Thymus (tissue), 11 donors: ENCODE measurements around the gene CFI. TPM values are rescaled to one million over a fixed set of nuclear protein-coding genes. Genes with fewer than 3 reads are reported as not detected.

Source experiments
- DNase-seq, 9 donors: peaks; one replicate each; pipeline ENCODE4 v3.0.0-alpha.2; 2013; ENCODE audit warnings: low spot score in 9 of 9, low read depth in 6 of 9, missing footprints in 1 of 9
- H3K27ac ChIP-seq, 2 donors: one replicate each; pipeline ENCODE4 v1.5.1; 2013; ENCODE audit warnings: control low read depth in 1 of 2, low read depth in 1 of 2, low read length in 1 of 2, mild to moderate bottlenecking in 1 of 2, moderate library complexity in 1 of 2
- H3K27me3 ChIP-seq, 2 donors: one replicate each; pipeline ENCODE4 v1.5.1; 2013; ENCODE audit warnings: low read length in 1 of 2; ENCODE audit not compliant: control insufficient read depth in 2 of 2, insufficient read depth in 1 of 2
- H3K36me3 ChIP-seq, 2 donors: one replicate each; pipeline ENCODE4 v1.5.1; 2013; ENCODE audit warnings: low read length in 1 of 2, mild to moderate bottlenecking in 1 of 2, moderate library complexity in 1 of 2; ENCODE audit not compliant: control insufficient read depth in 2 of 2, insufficient read depth in 2 of 2
- H3K4me1 ChIP-seq, 2 donors: one replicate each; pipeline ENCODE4 v1.5.1; 2013; ENCODE audit warnings: low read length in 2 of 2; ENCODE audit not compliant: control insufficient read depth in 2 of 2, insufficient read depth in 2 of 2
- H3K4me3 ChIP-seq, 2 donors: one replicate each; pipeline ENCODE4 v1.5.1; 2013; ENCODE audit warnings: low read length in 2 of 2, control low read depth in 1 of 2, mild to moderate bottlenecking in 1 of 2
- H3K9me3 ChIP-seq, 2 donors: one replicate each; pipeline ENCODE4 v1.5.1; 2013; ENCODE audit warnings: low read length in 1 of 2, mild to moderate bottlenecking in 1 of 2; ENCODE audit not compliant: control insufficient read depth in 2 of 2, insufficient read depth in 1 of 2
- WGBS: extraction: QIAGEN DNeasy Blood & Tissue Kit; methylation state at CpG from one replicate; pipeline ENCODE4 v1.1.7; 2013; 5-methylcytosine and 5-hydroxymethylcytosine counted together
- polyA plus RNA-seq: library from polyadenylated mRNA; stranded (reverse); fragments of 200-250 nt; gene quantifications from one replicate; pipeline ENCODE4 v1.2.3, GENCODE V29; 2013
- total RNA-seq: library from RNA; stranded (reverse); fragments of 120-200 nt; gene quantifications from one replicate; pipeline ENCODE4 v1.2.4, GENCODE V29; 2013
- donor health status: healthy.

Gene CFI
- total and polyA plus RNA-seq, 2 donors = 3.0 to 8.4 TPM

DNA sequence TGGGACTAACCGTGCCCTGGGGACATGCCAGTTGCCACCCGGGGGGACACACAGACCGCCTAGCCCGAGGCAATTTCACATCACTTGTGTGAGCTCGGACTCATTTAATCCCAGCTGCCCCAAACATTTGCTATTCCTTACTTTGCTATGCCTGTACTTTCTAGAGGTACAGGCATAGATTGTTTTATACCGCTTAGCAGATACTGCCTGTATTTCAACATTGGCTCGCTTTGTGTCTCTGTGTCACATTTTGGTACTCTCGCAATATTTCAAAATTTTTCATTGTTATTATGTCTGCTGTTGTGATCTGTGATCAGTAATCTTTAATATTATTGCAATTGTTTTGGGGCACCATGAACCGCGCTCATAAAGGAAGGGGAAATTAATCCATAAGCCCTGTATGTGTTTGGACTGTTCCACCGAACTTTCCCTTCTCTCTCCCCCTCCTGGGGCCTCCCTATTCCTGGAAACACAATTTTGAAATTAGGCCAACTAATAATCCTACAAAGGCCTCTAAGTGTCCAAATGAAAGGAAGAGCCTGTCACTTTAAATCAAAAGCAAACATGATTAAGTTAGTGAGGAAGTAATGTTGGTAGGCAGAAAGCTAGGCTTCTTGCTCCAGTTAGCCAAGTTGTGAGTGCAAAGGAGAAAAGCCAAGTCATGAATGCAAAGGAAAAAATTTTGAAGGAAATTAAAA is 98.0 kb downstream of the CFI start:
- DNase-seq = peak in 1 of 9 donors; percentile 19
- H3K36me3 ChIP-seq = peaks cover 0 to 5% of the 10 kb centered on the region in 2 donors
- WGBS = 15% methylated on average over 11 of the region's 11 CpGs
- H3K4me3 ChIP-seq = peak overlapping the region; percentile 80 to 82
- peaks cover 11 to 13% of the 10 kb centered on the region in 2 donors for H3K4me1 ChIP-seq
- no peaks in the 10 kb centered on the region for H3K27me3 ChIP-seq
- H3K27ac ChIP-seq = peak overlapping the region; percentile 82 to 88
- peaks cover 1 to 4% of the 10 kb centered on the region in 2 donors for H3K9me3 ChIP-seq

DNA sequence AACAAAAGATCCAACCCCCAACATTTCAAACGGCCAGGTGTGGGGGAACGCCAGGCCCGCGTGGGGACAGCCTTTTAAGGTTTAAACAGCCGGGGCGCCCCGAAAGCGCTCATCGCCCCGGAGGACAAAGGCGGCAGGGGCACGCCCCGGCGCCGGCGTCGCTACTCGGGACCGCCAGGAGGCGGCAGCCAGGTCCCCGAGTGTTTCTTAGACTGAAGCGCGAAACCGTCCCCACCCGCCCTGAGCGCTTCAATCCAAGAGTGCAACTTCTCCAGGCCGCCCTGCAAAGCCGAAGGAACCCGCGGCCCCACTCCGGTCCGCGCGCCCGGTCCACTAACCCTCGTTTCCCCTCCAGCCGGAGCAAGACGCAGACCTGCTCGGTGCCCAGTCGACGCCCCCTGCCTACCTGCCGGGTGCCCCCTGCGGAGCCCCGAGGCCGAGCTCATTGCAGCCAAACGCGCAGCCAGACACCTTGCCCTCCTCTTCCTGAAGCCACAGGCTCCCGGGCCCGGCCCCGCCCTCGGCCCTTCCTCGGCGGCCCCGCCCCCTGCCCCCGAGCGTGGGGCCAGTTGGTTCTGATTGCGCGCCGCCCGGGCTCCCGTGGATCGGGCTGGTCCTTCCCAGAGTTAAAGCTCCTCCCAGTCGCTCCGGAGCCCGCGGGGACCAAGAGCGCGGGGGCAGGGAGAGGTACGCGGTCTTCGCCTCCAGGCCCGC is 98.7 kb downstream of the CFI start, which contains the start of gene CASP6:
TSS of gene CASP6 (minus strand) at position 496 of the 714 bp plus-strand sequence. CDS start at position 446, 50 bp downstream.
- WGBS = under 1% methylated on average over 72 of the region's 72 CpGs
- peaks cover 11 to 13% of the 10 kb centered on the region in 2 donors for H3K4me1 ChIP-seq
- peaks cover 1 to 4% of the 10 kb centered on the region in 2 donors for H3K9me3 ChIP-seq
- DNase-seq = peak; percentile 53 to 91 (median 69)
- peak within 1 kb of the TSS; percentile 80 to 82 for H3K4me3 ChIP-seq
- no peaks in the 10 kb centered on the region for H3K27me3 ChIP-seq
- peaks cover 0 to 5% of the 10 kb centered on the region in 2 donors for H3K36me3 ChIP-seq
- H3K27ac ChIP-seq = peak within 1 kb of the TSS; percentile 82 to 88

DNA sequence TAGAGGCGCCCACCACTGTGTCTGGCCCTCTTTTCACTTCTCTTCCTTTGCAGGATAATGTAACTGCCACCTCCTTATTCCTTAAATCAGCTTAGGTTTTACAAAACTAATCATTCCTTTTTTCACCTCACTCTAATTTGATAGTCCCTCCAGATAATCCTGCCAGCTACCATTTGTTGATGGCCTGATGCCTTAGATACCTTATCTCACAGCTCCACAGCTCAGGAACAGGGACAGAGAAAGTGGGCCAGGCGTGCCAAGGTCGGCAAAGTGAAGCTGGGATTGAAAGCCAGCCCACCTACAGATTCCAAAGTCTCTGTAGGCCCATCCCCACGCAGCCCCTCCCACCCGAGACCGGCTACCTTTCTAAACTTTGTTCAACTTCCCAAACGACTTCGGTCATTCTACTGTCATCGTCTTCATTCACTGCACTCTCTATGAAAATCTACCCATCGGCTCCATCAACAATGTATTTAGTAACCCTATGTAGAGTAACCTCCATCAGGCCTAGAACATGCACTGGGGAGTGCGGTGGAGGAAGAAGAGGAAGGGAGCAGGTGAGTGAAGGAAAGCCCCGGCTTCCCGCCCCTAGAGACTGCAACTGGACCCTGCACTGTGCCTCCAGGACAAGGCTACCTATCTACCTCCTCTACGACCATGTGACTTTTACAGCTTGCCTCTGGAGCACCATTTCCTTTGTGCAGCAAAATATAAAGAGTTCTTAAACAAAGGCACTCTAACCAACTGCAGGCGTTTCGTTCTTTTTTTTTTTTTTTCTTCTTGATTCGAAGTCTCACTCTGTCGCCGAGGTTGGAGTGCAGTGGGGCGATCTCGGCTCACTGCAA is 100.0 kb downstream of the CFI start:
- 27% methylated on average over 21 of the region's 21 CpGs for WGBS
- peaks cover 1 to 4% of the 10 kb centered on the region in 2 donors for H3K9me3 ChIP-seq
- no peaks in the 10 kb centered on the region for H3K27me3 ChIP-seq
- peak overlapping the region; percentile 82 to 88 for H3K27ac ChIP-seq
- H3K4me3 ChIP-seq = peak overlapping the region; percentile 80 to 82
- H3K4me1 ChIP-seq = peaks cover 11 to 13% of the 10 kb centered on the region in 2 donors
- H3K36me3 ChIP-seq = peaks cover 9 to 15% of the 10 kb centered on the region in 2 donors
- DNase-seq = peak in 7 of 9 donors; percentile 17 to 69 (median 29)

DNA sequence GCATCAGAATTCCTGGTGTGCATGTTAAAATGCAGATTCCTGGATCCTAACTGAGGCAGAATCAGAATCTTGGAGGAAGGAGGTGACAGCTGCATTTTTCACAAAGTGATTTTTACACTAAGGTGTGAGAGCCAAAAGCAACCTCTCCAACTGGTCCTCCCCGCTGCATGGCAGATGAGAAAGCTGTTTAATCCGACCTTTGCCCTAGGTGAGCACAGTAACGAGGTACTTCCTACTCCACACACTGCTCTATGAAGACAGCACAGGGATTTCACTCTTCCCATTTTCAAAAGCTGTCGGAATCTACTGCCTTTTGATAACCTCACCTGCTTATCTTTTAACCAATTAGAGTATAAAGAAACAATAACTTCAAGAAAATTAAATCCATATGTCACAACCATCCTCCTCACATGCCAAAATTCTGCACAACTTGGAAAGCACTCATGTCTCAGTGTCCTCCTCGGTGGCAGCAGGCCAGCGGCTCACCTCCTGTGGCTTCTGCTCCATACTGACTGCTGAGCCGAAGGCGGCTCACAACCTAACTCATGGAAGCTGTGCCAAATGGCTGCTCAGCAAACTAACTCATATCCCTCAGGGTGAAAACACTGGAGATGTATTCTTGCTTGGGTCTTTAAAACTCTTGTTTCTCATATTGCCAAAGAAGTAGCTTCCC is 102.1 kb downstream of the CFI start:
- Histone ChIP-seq H3K27ac (no peak overlapping the region), H3K4me1 (peaks cover 11 to 13% of the 10 kb centered on the region in 2 donors), H3K4me3 (no peak overlapping the region), H3K9me3 (peaks cover 1 to 4% of the 10 kb centered on the region in 2 donors), H3K27me3 (no peaks in the 10 kb centered on the region), H3K36me3 (peaks cover 12 to 15% of the 10 kb centered on the region in 2 donors)
- no peak for DNase-seq
- 96% methylated on average over 8 of the region's 8 CpGs for whole genome bisulfite sequencing

DNA sequence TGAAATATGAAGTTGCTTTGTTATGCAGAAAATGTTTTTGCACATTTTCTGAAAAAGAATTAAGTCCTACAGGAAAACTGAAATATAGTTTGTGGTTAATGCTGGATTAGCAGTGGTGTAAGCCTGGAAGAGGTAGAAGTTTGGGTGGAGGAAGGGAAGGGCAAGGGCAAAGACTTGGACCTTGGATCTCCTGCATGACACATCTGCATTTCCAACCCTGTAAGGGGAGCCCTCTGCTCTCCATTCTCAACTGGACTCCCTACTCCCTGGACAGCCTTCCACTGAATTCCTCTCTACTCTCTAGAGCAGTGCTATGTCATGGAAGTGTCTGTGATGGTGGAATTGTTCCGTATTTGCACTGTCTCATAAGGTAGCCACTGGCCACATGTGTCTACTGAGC is 103.1 kb downstream of the CFI start:
- 97% methylated on average over 1 of the region's 1 CpG for WGBS

DNA sequence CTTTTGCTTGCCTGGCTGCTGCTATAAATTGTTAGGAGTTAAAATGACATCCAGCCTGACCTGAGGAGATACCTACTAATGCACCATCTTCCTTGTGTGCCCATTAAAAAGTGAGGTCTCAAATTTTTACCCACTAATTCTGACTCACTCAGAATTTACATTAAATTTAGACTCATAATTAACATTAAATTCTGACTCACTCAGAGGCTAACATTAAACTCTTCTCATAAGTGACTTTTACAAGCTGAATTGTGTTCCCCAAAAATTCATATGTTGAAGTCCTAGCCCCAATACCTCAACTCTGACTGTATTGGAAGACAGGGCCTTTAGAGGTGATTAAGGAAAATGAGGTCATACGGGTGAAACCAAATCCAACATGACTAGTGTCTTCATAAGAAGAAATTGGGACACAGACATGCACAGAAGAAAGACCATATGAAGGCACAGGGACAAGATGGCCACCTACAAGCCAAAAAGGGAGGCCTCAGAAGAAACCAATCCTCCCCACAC is 110.3 kb downstream of the CFI start:
- peaks cover 30 to 61% of the 10 kb centered on the region in 2 donors for H3K36me3 ChIP-seq
- no peaks in the 10 kb centered on the region for H3K27me3 ChIP-seq
- H3K27ac ChIP-seq = no peak overlapping the region
- no peak overlapping the region for H3K4me3 ChIP-seq
- WGBS = 97% methylated on average over 1 of the region's 1 CpG
- H3K4me1 ChIP-seq = peaks cover 0 to 2% of the 10 kb centered on the region in 2 donors
- no peaks in the 10 kb centered on the region for H3K9me3 ChIP-seq
- DNase-seq = no peak

More for the DNA sequence above, 103.1 kb downstream of the CFI start:
- Histone ChIP-seq H3K9me3 (peaks cover 1 to 4% of the 10 kb centered on the region in 2 donors), H3K4me1 (peaks cover 9 to 12% of the 10 kb centered on the region in 2 donors), H3K36me3 (peaks cover 19 to 21% of the 10 kb centered on the region in 2 donors), H3K27ac (no peak overlapping the region), H3K27me3 (no peaks in the 10 kb centered on the region), H3K4me3 (no peak overlapping the region)
- no peak for DNase-seq

Other genes starting within 250 kb of the CFI start
- 41.2 TPM for gene MCUB, start 241.8 kb downstream of the CFI start, total RNA-seq
- 62.3 TPM for gene MCUB, start 241.8 kb downstream of the CFI start, polyA plus RNA-seq
- gene CASP6, start 98.6 kb downstream of the CFI start, total RNA-seq = 18.7 TPM
- gene CASP6, start 98.6 kb downstream of the CFI start, polyA plus RNA-seq = 24.6 TPM
- 8.2 TPM for gene PLA2G12A, start 71.9 kb downstream of the CFI start, total RNA-seq
- gene PLA2G12A, start 71.9 kb downstream of the CFI start, polyA plus RNA-seq = 23.3 TPM
- gene GAR1, start 13.8 kb upstream of the CFI start, total RNA-seq = 5.9 TPM
- gene GAR1, start 13.8 kb upstream of the CFI start, polyA plus RNA-seq = 33.4 TPM
- gene RRH, start 26.0 kb upstream of the CFI start, total RNA-seq = 0.05 TPM
- 0.11 TPM for gene RRH, start 26.0 kb upstream of the CFI start, polyA plus RNA-seq
- gene LRIT3, start 46.1 kb upstream of the CFI start, total RNA-seq = 0.09 TPM
- gene LRIT3, start 46.1 kb upstream of the CFI start, polyA plus RNA-seq = 0.59 TPM
- 0.19 TPM for gene EGF, start 110.9 kb upstream of the CFI start, total RNA-seq
- gene EGF, start 110.9 kb upstream of the CFI start, polyA plus RNA-seq = 0.64 TPM